HG03342 (cell line): ENCODE data around the gene ARHGEF26.

Experiments used
- ATAC-seq: cut with Tn5 transposase; IDR thresholded peaks from one replicate; pipeline ENCODE4 v1.9.1; 2021; ENCODE audit warnings: mild to moderate bottlenecking, moderate library complexity; ENCODE audit not compliant: unreplicated experiment

ARHGEF26 gene

DNA sequence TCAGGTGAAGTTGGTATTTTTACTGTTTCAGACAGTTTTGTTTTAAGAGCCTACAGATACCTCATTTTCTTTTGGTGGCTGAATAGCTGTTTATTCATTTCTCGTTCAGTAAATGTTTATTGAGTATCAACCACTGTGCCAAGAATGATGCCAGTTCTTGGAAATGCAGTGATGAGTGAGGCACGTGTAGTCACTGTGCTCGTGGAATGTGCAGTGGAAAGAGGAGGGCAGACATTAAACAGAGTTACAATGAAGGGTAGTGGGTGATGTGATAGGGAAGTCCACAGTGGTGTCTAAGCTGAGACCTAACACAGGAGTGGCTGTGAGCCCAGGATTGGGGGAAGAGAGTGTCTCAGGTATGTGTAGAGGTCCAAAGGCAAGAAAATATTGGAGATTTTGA is 73.7 kb downstream of the ARHGEF26 start:
- ATAC-seq: no peak

DNA sequence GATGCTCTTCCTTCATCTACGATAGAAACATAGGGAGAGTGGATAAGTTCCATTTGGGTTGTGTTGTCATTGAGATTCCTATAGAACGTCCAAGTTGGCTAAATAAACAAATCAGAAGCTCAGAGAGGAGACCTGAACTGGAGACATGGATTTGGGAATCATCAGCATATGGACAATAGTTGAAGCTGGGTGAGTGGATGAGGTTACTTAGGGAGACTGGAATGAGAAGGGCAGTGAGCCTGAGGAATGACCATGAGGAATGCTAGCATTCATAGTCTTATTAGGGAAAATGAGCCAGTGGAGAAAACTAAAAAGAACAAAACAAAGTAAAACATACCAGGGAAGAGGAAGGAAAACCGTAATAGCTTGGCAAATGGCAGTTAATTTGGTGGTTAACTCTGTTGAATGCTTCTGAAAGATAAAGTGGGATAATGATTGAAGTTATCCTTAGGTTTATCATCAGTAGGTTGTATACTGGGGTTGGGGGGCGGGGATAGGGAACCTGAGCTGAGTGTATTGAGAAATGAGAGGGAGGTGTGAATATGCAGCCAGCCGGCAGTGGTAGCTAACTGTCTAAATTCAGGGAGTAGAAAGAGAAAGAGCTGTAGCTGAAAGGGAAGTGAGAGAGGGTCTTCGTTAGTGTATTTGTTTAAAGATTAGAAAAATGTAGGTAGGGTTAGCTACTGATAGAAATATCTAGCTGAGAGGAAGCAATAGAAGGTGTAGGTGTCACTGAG is 74.6 kb downstream of the ARHGEF26 start:
- ATAC-seq: no peak

DNA sequence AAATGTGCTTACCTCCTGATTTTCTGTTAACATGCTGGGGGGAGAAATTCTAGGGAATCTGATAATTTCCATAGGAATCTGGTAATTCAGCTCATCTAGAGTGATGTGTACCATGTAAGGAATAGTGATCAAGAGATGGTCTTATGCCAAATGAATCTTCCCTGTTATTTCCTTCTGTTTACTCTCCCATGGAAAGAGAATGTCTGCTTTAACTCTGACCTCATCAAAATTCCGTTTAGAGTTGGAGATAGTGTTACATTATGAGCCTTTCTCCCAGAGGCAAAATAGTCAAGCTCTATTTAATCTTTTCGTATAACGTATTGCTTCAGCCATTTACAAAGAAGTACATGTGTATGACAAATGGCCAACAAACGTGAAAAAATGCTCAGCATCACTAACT is 76.6 kb downstream of the ARHGEF26 start:
- no peak for ATAC-seq

DNA sequence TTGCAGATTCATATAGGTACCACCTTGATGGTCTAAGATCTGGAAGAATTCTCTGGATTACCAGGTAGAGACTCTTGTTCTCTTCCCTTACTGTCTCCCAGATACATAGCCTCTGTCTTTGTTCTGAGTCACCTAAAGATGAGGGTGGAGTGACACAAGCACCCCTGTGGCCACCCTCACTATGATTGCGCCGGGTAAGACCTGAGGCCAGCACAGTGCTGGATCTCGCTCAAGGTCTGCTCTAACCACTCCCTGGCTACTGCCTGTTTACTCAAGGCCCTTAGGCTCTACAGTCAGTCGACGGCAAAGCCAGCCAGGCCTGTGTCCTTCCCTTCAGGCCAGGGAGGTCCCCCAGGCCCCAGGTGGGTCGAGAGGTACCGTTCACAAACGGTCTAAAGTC is 88.3 kb downstream of the ARHGEF26 start:
- no peak for ATAC-seq

DNA sequence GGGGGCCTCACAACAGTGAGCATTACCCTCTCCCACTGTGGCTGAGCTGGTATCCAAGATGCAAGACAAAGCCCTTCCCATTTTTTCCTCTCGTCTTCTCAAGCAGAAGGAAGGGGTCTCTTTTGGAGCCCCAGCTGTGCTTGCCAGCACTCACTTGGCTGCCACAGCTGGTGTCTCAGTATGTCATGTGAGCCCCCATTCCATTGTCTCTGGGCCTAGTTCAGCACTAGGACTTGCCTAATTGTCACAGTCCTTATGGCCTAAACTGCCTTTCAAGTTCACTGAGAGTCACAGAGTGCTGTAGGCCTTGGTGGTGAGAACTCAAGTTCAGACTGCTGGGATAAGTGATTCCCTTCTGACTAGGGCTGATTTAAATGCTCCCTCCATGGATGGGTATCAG is 89.8 kb downstream of the ARHGEF26 start:
- ATAC-seq: no peak

DNA sequence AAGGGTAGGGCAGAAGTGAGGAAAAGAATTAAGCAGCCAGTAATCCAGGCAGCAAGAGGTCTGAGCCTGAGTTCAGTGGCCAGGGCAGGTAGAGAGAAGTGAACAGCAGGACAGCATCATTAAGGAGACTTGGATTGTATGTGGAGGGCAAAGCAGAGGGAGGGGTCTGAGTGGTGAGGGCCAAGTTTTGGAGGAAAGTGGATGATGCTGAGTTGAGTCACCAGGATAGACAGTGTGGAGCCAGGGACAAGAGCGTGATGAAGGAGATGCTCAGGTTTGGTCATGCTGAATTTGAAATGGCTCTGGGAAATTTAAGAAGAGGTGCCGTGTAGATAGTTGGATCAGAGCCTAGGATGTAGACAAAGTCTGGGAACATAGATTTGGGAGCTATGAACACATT is 93.1 kb downstream of the ARHGEF26 start:
- no peak for ATAC-seq

DNA sequence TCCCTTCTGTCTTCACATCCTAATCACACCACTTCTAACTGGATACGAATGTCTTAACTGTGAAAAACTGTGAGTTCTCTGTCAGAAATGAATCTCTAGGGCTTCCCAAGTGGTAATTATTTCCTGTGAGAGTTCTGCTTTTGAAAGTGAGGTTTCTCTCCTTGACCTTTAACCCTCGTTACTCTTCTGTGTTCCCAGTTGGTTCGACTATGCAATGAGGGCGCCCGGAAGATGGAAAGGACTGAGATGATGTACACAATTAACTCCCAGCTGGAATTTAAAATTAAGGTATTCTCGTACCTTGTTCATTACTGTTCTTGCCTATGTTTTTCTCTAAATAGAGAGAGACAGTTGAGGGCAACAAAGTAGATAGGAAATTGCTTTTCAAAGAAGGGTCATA is 96.5 kb downstream of the ARHGEF26 start:
- no peak for ATAC-seq

DNA sequence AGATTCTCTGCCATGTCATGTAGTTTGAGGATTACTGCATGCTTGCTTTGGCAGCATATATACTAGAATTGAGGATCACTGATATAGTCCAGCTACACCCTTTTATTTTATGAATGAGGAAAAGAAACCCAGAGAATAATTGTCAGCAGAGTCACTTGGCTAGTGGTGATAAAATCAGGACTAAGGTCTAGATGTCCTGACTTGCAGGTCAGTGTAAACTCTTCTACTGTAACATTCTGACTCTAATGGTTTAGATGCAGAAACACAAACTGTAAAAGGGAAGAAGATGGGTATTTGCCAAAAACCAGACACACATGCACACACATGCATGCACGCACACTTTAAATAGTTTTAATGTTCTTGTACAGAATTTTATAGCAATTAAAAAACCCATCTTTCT is 97.5 kb downstream of the ARHGEF26 start:
- no peak for ATAC-seq

DNA sequence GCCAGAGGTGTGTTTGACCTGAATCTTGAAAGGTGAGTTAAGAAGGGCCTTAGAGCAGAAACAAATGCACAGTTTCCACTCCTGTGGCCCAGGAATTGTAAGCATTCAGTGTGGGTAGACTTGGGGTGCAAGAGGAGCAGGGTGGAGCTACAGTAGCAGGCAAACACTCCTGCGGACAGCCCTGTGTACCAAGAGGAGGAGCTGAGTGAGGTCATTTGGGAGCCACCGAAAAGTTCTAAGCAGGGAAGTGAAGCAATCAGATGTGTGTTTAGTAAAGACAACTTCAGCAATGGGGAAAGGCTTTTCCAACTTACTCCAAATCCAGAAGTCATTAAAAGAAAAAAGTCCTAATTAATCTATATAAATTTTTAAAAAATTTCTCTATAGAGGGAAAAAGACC is 99.3 kb downstream of the ARHGEF26 start:
- no peak for ATAC-seq

DNA sequence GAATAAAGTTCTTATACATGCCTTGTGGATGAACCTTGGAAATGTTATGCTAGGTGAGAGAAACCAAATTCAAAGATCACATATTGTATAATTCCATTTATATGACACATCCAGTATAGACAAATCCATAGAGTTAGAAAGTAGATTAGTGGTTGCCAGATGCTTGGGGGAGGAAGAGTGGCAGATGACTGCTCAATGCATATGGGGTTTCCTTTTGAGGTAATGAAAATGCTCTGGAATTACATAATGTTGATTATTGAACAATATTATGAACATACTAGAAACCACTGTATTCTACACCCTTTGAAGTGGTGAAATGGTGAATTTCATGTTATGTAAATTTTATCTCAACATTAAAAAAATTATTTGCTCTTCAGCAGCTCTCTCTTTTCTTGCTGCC is 102.3 kb downstream of the ARHGEF26 start:
- no peak for ATAC-seq

DNA sequence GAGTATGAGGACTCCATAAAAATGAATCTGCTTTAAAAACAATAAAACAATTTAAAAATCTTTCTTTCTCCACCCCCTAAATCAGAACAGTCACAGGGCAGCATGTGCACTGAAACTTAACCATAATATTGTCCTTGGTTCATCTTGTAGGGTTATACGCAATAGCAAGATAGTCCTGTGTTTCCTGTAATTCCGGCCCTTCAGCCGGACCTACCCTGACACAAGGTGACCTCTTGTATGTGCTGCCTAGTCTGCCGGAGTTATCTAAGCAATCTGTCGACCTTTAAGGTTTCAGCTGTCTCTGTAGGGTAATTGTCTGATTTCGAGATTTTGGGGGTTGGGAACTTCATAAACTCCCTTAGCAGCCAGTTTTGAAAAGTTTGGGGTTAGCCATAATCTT is 103.2 kb downstream of the ARHGEF26 start:
- ATAC-seq: no peak

DNA sequence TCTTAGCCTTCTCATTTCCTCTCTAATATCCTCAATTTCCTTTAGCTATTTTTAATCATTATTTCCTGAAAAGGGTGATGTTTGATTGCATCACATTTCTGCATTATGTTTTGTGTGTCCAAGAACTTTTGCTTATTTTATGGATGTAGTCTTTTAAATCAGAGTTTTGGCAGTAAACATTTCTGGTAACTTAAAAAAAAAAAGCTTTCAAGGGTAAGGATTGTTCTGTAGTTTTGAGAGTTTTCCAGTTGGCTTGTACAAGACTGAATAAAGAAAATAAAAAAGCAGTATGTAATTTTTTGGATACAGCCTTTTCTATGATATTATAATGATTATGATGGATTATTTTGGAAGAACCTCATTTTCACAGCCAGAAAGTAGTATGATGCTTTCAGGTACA is 103.7 kb downstream of the ARHGEF26 start:
- no peak for ATAC-seq

DNA sequence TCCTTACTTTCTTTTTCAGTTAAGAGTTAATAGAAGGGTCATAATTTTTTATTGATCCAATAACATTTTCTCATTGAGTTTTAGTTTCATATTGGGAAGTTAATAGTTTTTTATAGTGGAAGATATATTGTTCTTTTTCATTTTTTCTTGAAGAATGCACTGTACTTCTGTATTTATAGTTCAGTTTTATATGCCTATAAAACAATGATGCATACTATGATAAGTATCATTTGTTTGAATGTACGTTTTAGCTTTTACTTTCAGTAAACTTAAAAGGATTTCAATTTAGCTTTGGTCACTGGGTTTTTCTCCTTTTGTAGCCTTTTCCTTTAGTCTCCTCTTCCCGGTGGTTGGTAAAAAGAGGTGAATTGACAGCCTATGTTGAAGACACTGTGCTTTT is 104.3 kb downstream of the ARHGEF26 start:
- no peak for ATAC-seq

DNA sequence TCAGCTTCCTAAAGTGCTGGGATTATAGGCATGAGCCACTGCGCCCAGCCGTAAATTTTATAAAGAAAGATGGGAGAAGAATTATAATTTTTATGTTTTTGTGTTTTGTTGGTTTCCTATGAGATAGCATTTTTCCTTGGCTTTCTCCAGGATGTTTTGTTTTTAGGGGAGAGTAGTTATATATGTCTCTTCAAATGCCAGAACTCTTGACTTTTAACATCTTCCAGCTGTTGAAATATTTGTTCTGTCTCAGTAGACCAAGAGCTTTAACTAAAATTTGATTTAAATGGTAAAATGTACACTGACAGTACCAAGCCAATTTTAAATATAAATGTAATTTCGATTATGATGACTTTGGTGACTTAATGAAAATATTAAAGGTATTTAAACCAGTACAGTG is 106.3 kb downstream of the ARHGEF26 start:
- ATAC-seq: no peak

DNA sequence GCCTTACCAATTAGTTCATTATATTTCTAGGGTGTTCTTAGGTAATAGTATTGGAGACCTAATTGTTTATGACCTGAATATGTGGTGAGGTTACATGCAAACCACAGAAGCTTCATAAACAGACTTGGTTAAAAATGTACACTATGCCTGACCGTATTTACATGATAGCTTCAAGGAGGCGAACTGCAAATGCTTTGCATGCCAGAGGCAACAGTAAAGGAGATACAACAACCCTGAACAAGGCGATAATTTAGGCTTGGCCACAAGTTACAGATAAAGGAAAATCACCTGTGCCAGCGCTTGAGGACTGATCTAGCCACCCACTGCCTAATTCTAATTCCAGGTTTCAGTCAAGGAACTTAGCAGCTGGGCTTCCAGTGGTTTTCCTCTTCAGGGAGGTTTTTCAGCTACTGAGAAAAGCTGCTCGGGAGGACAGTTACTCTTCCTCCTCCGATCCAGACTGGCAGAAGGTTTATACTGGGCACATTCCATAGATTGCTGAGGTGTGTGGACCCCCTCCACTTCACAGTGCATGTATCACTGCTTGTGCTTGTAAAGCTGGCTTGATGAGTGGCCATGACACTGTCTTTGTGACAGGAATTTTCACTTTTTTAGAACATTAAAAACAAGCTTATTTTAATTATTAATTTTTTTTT is 107.5 kb downstream of the ARHGEF26 start:
- no peak for ATAC-seq

DNA sequence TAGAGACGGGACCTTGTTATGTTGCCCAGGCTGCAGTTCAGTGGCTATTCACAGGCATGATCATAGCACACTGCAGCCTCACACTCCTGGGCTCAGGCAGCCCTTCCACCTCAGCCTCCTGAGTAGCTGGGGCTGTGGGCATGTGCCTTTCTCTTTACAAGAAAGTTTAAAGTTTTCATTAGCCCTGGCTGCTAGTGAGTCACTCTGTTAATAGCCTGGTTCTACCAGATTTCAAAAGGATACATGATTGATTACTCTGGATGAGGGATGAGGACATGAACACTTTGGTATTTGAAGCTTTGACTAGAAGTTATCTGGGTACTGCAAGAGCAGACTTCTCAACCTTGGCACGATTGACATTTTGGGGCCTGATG is 108.0 kb downstream of the ARHGEF26 start:
- no peak for ATAC-seq

DNA sequence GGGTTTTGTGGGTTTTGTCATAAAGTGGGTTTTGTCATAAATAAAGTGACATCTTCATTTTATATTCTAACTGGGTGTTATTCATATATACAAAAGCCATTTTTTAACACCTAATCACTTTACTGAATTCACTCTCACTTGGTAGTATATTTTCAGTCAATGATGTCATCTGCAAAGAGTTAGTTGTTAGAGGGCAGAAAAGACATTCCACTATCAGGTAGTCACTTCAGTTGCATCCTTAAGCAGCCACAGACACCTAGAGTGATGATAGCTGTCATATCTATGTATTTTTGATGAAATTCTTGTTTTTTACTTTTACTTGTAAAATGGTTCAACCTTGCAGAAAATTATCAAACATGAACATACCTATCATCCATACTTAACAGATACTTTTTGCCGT is 114.1 kb downstream of the ARHGEF26 start:
- ATAC-seq: no peak

DNA sequence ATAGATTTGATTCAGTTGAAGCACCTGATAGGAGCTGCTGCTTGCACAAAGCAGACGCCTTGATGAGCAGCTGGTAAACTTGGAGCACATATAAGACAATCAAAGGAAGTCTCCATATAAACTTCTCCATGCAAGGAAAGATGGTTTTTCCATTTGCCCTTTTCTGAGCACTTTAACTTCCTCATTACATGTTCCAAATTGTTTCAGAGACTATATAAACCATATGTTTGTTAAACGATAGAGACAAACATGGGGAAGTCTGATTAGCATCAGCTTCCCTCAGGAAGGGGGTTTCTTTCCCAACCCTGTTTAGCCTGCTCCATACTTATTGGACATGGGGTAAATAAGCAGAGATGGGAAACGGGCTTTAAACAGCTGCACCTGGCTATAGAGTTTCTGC is 115.1 kb downstream of the ARHGEF26 start:
- ATAC-seq: no peak

DNA sequence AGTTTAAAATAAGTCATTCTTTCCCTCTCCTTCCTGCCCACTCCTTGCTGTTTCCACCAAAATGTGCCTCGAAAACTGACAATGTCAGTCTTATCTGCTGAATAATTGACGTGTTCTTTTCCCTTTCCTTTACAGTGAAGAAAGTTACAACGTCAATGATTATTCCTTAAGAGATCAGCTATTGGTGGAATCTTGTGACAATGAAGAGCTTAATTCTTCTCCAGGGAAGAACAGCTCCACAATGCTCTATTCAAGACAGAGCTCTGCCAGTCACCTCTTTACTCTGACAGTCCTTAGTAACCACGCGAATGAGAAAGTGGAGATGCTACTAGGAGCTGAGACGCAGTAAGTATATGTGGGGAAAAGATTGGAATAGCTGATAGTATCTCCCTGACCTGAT is 119.0 kb downstream of the ARHGEF26 start:
- ATAC-seq: no peak

DNA sequence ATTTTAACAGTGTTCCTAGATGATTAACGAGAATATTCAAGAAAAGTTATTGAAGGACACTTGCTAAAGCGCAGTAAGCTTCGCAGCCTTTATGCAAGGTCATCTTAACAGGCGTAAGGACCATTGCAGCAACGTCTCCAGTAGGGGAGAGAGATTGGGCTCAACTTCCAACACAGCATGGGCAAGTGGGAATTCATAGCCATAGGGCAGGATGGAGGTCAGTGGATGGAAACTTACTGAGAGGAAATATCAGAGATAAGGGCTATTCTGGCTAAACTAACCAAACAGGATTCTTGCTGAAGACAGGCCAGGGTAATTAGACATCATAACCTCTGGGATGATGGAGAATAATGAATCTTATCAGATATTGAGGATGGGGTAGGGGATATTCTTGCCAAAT is 120.3 kb downstream of the ARHGEF26 start:
- no peak for ATAC-seq

DNA sequence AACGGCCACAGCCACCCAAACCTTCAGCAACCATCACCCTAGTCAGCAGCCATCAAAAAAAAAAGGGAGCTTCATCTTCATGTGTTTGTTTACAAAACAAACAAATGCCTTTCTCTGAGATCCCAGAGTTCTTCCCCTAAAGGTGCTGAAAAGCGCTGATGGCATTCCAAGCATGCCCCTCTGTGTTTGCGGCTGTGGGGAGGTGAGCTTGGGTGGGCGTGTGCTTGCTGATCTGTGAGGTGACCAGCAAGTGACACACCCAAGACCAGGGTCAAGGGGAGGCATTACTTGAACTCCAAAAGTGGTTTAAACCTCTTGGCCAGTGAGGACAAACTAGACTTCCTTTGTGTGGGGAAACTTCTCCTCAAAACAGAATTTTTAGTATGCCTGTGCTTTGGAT is 121.6 kb downstream of the ARHGEF26 start:
- ATAC-seq: no peak

DNA sequence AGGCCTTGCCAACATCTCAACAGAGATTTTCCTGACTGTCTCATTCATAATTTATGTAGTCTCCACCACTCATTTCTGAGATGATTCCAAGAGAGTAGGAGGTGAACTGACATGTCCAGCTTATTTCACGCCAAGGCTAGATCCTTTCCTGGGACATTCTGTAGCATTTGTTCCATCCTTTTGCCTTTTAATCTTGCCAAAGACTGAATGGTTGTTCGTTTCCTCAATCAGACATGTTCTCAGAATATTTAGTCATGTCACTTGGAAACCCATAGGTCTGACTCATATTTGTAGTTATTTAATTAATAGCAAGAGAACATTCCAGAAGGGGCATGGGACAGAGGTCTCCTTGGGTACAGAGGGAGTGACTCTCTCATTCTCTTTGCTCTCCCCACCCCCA is 122.2 kb downstream of the ARHGEF26 start:
- ATAC-seq: no peak

DNA sequence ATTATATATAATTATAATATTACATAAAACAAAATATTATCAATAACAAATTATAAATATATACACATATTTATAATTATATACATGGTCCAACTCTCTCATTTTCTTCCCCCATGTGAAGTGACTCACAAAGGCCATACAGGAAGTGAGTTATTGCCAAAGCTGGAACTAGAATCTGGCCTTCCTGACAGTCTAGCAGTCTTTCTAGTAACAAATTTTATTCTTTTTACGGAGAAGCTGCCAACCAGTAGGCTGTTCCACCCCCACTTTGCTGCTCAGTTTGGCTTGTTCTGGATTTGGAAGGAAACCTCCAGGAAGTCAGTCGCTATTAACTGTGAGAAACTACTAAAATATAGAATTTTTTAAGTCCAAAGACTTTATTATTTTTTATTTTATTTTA is 123.5 kb downstream of the ARHGEF26 start:
- no peak for ATAC-seq
